Left kidney (tissue), 2 donors: ENCODE data around the gene GOLIM4. TPM values are rescaled to one million over a fixed set of nuclear protein-coding genes. Genes with fewer than 3 reads are reported as not detected.

Experiments
- DNase-seq: peaks from one replicate; pipeline ENCODE4 v3.0.0-alpha.2; 2013
- polyA plus RNA-seq: library from polyadenylated mRNA; unstranded; fragments of 120-200 nt; gene quantifications from one replicate; pipeline ENCODE4 v1.2.1, GENCODE V29; 2013; ENCODE audit not compliant: insufficient read length

Gene GOLIM4
- polyA plus RNA-seq, 1 donor, result 107 TPM

- DNase-seq, result no peak
Measured at GRCh38 chr3:168100777-168101492, 5.2 kb upstream of the GOLIM4 start.

GRCh38 chr3:168097381-168097780, 1.7 kb upstream of the GOLIM4 start:
- no peak for DNase-seq

GRCh38 chr3:168096210-168096652, 507 bp upstream of the GOLIM4 start:
- peak; percentile 72 for DNase-seq

GRCh38 chr3:168094877-168095610, 680 bp downstream of the GOLIM4 start:
- DNase-seq, result no peak

GRCh38 chr3:168094580-168094876, 1.2 kb downstream of the GOLIM4 start:
- no peak for DNase-seq

- no peak for DNase-seq
Measured at GRCh38 chr3:168093790-168094189, 1.9 kb downstream of the GOLIM4 start.

GRCh38 chr3:168093229-168093628, 2.5 kb downstream of the GOLIM4 start:
- DNase-seq, result no peak

- no peak for DNase-seq
Measured at GRCh38 chr3:168091941-168092340, 3.8 kb downstream of the GOLIM4 start.

GRCh38 chr3:168091302-168091858, 4.3 kb downstream of the GOLIM4 start:
- no peak for DNase-seq

GRCh38 chr3:168090306-168091085, 5.2 kb downstream of the GOLIM4 start:
- DNase-seq, result no peak

- DNase-seq, result no peak
Measured at GRCh38 chr3:168089179-168089771, 6.4 kb downstream of the GOLIM4 start.

- no peak for DNase-seq
Measured at GRCh38 chr3:168088106-168088720, 7.5 kb downstream of the GOLIM4 start.

- no peak for DNase-seq
Measured at GRCh38 chr3:168087539-168087938, 8.2 kb downstream of the GOLIM4 start.

- no peak for DNase-seq
Measured at GRCh38 chr3:168086541-168087260, 9.0 kb downstream of the GOLIM4 start.

GRCh38 chr3:168085491-168086119, 10.1 kb downstream of the GOLIM4 start:
- DNase-seq, result no peak

GRCh38 chr3:168083906-168084305, 11.8 kb downstream of the GOLIM4 start:
- DNase-seq, result no peak

GRCh38 chr3:168081856-168082255, 13.9 kb downstream of the GOLIM4 start:
- no peak for DNase-seq

GRCh38 chr3:168081171-168081771, 14.5 kb downstream of the GOLIM4 start:
- DNase-seq, result no peak

GRCh38 chr3:168080499-168081170, 15.1 kb downstream of the GOLIM4 start:
- DNase-seq, result no peak

- no peak for DNase-seq
Measured at GRCh38 chr3:168080022-168080421, 15.7 kb downstream of the GOLIM4 start.
